Rectal smooth muscle tissue (tissue), 1 donor: ENCODE data around the gene NR0B1.

ENCODE experiments used
- H3K27ac ChIP-seq: one replicate; pipeline ENCODE4 v1.7.0; 2013; ENCODE audit warnings: low read depth, low read length, inconsistent platforms
- H3K27me3 ChIP-seq: one replicate; pipeline ENCODE4 v1.7.0; 2013; ENCODE audit warnings: low read length; ENCODE audit not compliant: control insufficient read depth, insufficient read depth
- H3K36me3 ChIP-seq: one replicate; pipeline ENCODE4 v1.7.0; 2013; ENCODE audit warnings: low read length; ENCODE audit not compliant: control insufficient read depth, insufficient read depth
- H3K4me1 ChIP-seq: one replicate; pipeline ENCODE4 v1.7.0; 2013; ENCODE audit warnings: low read length; ENCODE audit not compliant: control insufficient read depth, insufficient read depth
- H3K4me3 ChIP-seq: one replicate; pipeline ENCODE4 v1.7.0; 2013; ENCODE audit warnings: low read length
- H3K9ac ChIP-seq: one replicate; pipeline ENCODE4 v1.7.0; 2013; ENCODE audit warnings: low read length

NR0B1 gene, protein sequence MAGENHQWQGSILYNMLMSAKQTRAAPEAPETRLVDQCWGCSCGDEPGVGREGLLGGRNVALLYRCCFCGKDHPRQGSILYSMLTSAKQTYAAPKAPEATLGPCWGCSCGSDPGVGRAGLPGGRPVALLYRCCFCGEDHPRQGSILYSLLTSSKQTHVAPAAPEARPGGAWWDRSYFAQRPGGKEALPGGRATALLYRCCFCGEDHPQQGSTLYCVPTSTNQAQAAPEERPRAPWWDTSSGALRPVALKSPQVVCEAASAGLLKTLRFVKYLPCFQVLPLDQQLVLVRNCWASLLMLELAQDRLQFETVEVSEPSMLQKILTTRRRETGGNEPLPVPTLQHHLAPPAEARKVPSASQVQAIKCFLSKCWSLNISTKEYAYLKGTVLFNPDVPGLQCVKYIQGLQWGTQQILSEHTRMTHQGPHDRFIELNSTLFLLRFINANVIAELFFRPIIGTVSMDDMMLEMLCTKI

DNA sequence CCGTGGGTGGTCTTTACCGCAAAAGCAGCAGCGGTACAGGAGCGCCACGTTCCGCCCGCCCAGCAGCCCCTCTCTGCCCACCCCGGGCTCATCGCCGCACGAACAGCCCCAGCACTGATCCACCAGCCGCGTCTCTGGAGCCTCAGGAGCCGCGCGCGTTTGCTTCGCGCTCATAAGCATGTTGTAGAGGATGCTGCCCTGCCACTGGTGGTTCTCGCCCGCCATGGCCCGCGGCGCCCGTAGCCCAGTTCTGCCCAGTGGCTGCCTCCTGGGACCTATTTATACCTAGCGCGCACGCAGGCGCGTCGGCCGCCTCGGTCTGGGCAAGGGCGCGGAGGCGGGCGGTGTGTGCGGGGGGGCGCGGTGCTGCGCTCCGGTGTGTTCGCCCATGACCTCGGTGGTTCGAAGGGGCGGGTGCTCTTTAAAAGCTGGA, at the start of gene NR0B1:
Gene NR0B1, minus strand, starts transcription at position 252 of the 433 bp plus-strand sequence. Its CDS starts 27 bp downstream, at position 225.
- H3K4me3 ChIP-seq, result peak within 1 kb of the TSS; percentile 13
- no peaks in the 10 kb centered on the region for H3K36me3 ChIP-seq
- H3K9ac ChIP-seq, result no peak within 1 kb of the TSS
- H3K4me1 ChIP-seq, result no peaks in the 10 kb centered on the region
- no peaks in the 10 kb centered on the region for H3K27me3 ChIP-seq
- no peak within 1 kb of the TSS for H3K27ac ChIP-seq

DNA sequence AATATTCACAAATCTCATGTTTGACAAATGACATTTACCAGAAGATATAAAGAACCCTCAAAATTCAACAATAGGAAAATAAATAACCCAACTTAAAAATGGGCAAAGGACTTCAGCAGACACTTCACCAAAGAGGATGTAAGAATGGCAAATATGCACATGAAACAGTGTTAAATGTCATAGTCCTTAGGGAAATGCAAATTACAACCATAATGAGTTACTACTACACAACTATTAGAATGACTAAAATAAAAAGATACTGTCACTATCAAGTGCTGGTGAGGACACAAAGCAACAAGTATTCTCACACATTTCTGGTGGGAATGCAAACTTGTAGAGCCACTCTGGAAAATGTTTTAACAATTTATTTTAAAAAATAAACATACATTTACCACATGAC, 40.8 kb upstream of the NR0B1 start:
- no peak overlapping the region for H3K4me3 ChIP-seq
- no peaks in the 10 kb centered on the region for H3K27me3 ChIP-seq
- H3K36me3 ChIP-seq, result no peaks in the 10 kb centered on the region
- no peaks in the 10 kb centered on the region for H3K4me1 ChIP-seq
- H3K9ac ChIP-seq, result no peak overlapping the region
- H3K27ac ChIP-seq, result no peak overlapping the region

DNA sequence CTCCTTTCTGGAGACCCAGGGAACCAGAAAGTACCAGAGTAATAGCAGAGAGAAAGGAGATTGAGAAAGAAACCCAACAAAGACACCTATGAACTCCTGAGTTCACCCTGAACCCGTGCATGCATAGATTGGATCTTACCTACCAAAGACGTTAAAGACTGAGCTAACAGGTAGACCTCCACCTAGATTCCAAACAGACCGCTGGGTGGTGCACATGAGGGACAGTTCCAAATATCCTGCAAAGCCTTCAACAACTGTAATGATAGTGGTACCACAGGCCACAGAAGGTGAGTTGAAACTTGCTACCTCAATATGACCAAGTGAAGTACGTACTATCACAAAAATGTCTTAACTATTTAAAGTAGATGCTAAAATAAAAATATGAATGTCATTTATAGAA, 34.0 kb upstream of the NR0B1 start:
- H3K36me3 ChIP-seq, result no peaks in the 10 kb centered on the region
- no peak overlapping the region for H3K27ac ChIP-seq
- H3K4me1 ChIP-seq, result no peaks in the 10 kb centered on the region
- H3K27me3 ChIP-seq, result no peaks in the 10 kb centered on the region
- H3K9ac ChIP-seq, result no peak overlapping the region
- no peak overlapping the region for H3K4me3 ChIP-seq

DNA sequence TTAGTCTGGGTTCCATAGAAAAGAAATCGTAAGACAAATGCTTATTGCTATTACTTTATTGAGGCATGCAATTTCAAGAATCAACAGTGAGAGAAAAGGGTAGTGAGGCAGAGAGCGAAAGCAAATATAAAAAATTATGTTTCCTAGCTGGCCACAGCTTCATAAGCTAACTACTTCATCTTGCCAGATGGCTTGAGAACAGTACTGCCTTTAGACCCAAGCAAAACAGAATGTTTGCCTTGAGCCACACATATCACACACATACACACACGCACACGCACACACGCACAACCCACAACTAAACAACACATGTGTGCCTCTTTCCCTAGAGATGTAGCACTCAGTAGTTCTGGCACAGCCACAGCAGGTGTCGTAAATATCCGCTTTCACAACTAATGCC, 31.6 kb upstream of the NR0B1 start:
- Histone ChIP-seq H3K36me3 (no peaks in the 10 kb centered on the region), H3K27me3 (no peaks in the 10 kb centered on the region), H3K27ac (no peak overlapping the region), H3K4me3 (no peak overlapping the region), H3K4me1 (no peaks in the 10 kb centered on the region), H3K9ac (no peak overlapping the region)

DNA sequence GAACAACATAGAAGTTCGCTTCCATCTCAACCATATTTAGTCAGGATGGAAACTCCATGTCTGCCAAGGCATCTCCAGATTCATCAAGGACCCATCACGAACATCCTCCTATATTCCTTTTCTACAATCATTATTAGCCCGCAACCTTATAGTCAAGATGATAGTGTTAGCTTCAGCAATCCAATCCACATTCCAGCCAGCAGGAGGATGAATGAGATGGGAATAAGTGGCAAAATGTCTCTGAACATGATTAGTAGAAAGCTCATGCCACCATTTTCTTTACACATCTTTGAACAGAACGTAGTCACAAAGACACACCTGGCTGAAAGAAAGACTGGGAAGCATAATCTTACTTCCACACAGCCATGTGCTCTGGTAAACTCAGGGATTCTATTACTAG, 18.6 kb upstream of the NR0B1 start:
- Histone ChIP-seq H3K36me3 (no peaks in the 10 kb centered on the region), H3K9ac (no peak overlapping the region), H3K4me3 (no peak overlapping the region), H3K27ac (no peak overlapping the region), H3K4me1 (no peaks in the 10 kb centered on the region), H3K27me3 (no peaks in the 10 kb centered on the region)

DNA sequence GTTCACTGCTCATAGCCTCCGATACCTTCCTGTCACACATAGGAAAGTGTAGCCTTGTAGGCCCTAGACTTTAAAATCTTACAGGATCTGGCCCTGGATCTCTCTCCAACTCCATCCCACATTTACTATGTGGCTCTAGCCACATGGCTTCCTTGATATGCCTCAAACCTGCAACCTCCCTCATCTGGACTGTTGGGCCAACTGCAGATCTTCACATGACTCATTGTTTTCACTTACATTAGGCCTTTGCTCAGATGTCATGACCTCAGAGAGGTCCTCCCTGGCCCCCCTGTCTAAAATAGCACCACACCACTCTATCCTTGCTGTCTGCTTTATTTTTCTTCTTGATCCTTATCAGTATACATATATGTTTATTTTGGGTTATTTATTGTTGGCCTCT, 8.1 kb upstream of the NR0B1 start:
- Histone ChIP-seq H3K27ac (no peak overlapping the region), H3K4me3 (no peak overlapping the region), H3K4me1 (no peaks in the 10 kb centered on the region)

DNA sequence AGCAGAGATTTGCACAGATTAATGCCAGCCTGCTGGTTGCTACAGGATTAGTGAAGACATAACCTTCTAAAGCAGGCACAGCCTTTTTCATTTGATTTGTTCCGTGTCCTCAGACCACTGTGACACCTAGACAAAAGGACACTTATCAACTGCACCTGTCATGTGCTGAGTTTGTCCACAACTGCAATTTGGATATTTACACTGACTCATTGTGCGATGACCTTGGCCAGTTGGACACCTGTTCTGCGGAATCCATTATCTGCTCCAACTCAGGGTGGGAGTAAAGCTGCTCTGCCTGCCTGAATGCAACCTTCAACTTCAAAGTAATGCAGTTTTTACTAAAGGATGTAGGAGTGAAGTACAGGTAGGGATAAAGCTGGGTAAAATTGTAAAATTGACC, 4.1 kb upstream of the NR0B1 start:
- H3K9ac ChIP-seq, result no peak overlapping the region
- no peaks in the 10 kb centered on the region for H3K36me3 ChIP-seq
- no peak overlapping the region for H3K4me3 ChIP-seq
- H3K4me1 ChIP-seq, result no peaks in the 10 kb centered on the region
- no peak overlapping the region for H3K27ac ChIP-seq
- H3K27me3 ChIP-seq, result no peaks in the 10 kb centered on the region

More for the DNA sequence above, 8.1 kb upstream of the NR0B1 start:
- H3K9ac ChIP-seq, result no peak overlapping the region
- H3K27me3 ChIP-seq, result no peaks in the 10 kb centered on the region
- no peaks in the 10 kb centered on the region for H3K36me3 ChIP-seq

DNA sequence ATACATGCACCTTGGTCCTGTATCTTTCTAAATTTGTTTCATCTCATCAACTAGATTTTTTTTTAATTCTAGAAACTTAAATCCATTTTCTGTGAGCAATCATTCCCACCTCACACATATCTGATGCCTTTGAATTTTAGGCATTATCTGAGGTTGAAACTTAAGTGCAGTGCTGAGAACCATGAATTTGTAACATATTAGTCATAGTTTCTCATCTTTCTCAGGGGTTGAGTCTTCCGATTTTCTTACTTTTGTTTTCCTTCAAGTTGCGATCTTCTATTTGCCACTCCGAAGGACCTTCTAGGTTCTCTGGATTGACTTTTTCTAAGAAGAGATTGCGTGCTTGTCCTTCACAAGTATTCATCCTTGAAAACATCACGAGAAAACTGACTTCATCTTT, 3.7 kb upstream of the NR0B1 start:
- no peaks in the 10 kb centered on the region for H3K36me3 ChIP-seq
- no peak overlapping the region for H3K4me3 ChIP-seq
- no peak overlapping the region for H3K27ac ChIP-seq
- H3K4me1 ChIP-seq, result no peaks in the 10 kb centered on the region
- no peaks in the 10 kb centered on the region for H3K27me3 ChIP-seq
- H3K9ac ChIP-seq, result no peak overlapping the region

DNA sequence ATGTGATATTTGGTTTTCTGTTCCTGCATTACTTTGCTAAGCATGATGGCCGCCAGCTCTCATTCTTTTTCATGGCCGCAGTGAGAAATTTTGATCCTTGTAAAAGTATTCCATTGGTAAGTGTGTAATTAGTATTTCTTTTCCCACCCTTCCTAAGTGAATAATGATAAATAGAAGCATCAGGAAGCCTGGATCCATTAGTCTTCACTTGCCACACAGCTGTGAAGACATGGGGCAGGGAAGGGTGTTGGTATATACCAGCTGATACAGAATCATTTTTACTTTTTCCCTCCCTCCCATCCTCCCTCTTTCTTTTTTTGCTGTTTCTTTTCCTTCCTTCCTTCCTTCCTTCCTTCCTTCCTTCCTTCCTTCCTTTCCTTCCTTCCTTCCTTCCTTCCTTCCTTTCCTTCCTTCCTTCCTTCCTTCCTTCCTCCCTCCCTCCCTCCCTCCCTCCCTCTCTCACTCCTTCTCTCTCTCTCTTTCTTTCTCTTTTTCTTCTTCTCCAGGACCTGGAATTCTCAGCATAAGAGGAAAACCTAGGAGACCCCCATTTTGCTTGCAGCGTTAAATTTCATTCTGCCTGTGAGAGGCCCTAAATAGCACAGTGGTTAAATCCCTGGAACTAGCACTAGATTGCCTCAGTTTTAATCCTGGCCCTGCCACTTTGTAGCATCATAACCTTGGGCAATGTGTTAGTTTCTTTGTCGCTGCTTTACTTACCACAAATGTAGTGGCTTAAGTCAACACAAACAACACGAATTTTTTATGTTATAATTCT, 1.4 kb upstream of the NR0B1 start:
- Histone ChIP-seq H3K4me3 (no peak overlapping the region), H3K4me1 (no peaks in the 10 kb centered on the region), H3K27ac (no peak overlapping the region), H3K9ac (no peak overlapping the region), H3K27me3 (no peaks in the 10 kb centered on the region), H3K36me3 (no peaks in the 10 kb centered on the region)

DNA sequence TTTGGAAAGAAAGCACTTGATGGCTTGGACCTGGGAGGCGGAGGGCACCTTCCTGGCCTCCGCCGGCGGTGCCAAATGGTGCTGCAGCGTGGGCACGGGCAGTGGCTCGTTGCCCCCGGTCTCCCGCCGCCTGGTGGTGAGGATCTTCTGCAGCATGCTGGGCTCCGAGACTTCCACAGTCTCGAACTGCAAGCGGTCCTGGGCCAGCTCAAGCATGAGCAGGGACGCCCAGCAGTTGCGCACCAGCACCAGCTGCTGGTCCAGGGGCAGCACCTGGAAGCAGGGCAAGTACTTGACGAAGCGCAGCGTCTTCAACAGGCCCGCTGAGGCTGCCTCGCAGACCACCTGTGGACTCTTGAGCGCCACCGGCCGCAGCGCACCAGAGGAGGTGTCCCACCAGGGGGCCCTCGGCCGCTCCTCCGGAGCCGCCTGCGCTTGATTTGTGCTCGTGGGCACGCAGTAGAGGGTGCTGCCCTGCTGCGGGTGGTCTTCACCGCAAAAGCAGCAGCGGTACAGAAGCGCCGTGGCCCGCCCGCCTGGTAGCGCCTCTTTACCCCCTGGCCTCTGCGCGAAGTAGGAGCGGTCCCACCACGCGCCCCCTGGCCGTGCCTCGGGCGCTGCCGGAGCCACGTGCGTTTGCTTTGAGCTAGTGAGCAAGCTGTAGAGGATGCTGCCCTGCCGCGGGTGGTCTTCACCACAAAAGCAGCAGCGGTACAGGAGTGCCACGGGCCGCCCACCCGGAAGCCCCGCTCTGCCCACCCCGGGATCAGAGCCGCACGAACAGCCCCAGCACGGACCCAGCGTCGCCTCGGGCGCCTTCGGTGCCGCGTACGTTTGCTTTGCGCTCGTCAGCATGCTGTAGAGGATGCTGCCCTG, 689 bp downstream of the NR0B1 start:
- no peak overlapping the region for H3K27ac ChIP-seq
- H3K4me3 ChIP-seq, result peak overlapping the region; percentile 13
- no peaks in the 10 kb centered on the region for H3K36me3 ChIP-seq
- no peak overlapping the region for H3K9ac ChIP-seq
- no peaks in the 10 kb centered on the region for H3K27me3 ChIP-seq
- no peaks in the 10 kb centered on the region for H3K4me1 ChIP-seq

DNA sequence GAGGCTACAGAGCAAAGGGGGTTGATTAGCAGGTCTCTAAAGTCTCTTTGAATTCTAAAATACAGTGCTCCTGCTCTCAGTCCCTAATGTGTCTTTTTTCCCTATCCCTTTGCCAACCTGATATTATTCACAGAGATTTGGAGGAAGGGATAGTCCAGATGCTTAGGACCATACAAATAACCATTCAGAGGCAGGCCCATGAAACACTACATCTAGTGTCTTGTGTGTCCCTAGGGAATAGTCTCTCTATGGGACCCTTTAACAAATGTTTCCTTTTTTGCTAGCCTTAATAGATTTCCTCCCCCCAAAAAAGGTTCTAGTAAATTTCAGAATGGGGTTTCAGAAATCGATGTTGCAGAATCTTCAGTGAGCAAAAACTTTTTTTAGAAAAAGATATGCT, 1.7 kb downstream of the NR0B1 start:
- Histone ChIP-seq H3K4me1 (no peaks in the 10 kb centered on the region), H3K27ac (no peak overlapping the region), H3K36me3 (no peaks in the 10 kb centered on the region), H3K9ac (no peak overlapping the region), H3K27me3 (no peaks in the 10 kb centered on the region), H3K4me3 (no peak overlapping the region)

DNA sequence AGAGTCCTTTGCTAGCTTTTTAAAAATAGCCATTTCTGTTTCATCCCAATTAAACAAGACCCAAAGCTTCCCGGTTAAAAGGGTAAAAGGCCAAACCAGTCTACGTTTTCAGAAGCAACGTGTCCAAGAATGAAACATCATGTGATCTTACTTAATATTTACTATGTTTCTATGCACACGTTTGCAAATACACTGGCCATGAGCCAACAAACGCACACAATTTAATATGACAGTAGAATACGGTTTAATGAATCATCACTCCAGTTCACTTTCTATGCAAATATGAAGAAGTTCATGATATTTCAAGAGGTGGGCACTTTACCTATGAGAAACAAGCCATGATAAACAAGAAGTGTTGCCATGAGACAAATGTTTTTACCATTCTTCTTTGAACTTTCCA, 4.3 kb downstream of the NR0B1 start:
- no peak overlapping the region for H3K4me3 ChIP-seq
- no peak overlapping the region for H3K27ac ChIP-seq
- no peaks in the 10 kb centered on the region for H3K27me3 ChIP-seq
- H3K36me3 ChIP-seq, result no peaks in the 10 kb centered on the region
- no peak overlapping the region for H3K9ac ChIP-seq
- H3K4me1 ChIP-seq, result no peaks in the 10 kb centered on the region
